Common myeloid progenitor, CD34-positive (primary cell): ENCODE results near the gene GPN1.
"Not testable (repeated sequence)": the region's sequence is repeated elsewhere in the genome, so short reads cannot be mapped to it uniquely, and the experiment has no call there.

Experiments
- CTCF ChIA-PET: fragments of 350-600 bp; sonication (Branson Sonifier 250); formaldehyde crosslinking; loops from one replicate; lab custom pipeline; 2021; ENCODE audit warnings: antibody characterized with exemption; lab: Charles Lee
- POLR2A ChIA-PET: fragments of 350-600 bp; sonication (Branson Sonifier 250); formaldehyde crosslinking; loops from one replicate; lab custom pipeline; 2021; ENCODE audit warnings: antibody characterized with exemption; lab: Charles Lee
- DNase-seq, 3 donors: peaks; one replicate each; pipeline versions ENCODE4 v3.0.0 to v3.0.0-alpha.2; 2013
- H3K27ac ChIP-seq, 2 experiments: 1 replicate in 1 of 2; 2 replicates in 1 of 2; pipeline ENCODE4 v1.7.0; 2013; ENCODE audit warnings: inconsistent platforms in 2 of 2, low read length in 2 of 2, mild to moderate bottlenecking in 2 of 2, low read depth in 1 of 2, moderate library complexity in 1 of 2; ENCODE audit not compliant: severe bottlenecking in 2 of 2, insufficient read depth in 1 of 2, poor library complexity in 1 of 2
- H3K27me3 ChIP-seq, 5 experiments: replicated peaks in 2 of 5; 1 replicate in 3 of 5; 2 replicates in 2 of 5; pipeline versions ENCODE4 v1.6.1 to v1.7.0; 2013; ENCODE audit warnings: low read length in 4 of 5, mild to moderate bottlenecking in 2 of 5, moderate library complexity in 2 of 5, inconsistent platforms in 1 of 5; ENCODE audit not compliant: insufficient read depth in 5 of 5, control insufficient read depth in 4 of 5
- H3K36me3 ChIP-seq, 4 experiments: 1 replicate in 2 of 4; 2 replicates in 2 of 4; pipeline versions ENCODE4 v1.6.1 to v1.7.0; 2013; ENCODE audit warnings: low read length in 3 of 4, control low read depth in 1 of 4, mild to moderate bottlenecking in 1 of 4; ENCODE audit not compliant: control insufficient read depth in 4 of 4, insufficient read depth in 4 of 4
- H3K4me1 ChIP-seq, 4 experiments: 1 replicate in 3 of 4; 2 replicates in 1 of 4; pipeline versions ENCODE4 v1.6.1 to v1.7.1; 2013; ENCODE audit warnings: low read length in 3 of 4, mild to moderate bottlenecking in 3 of 4, control low read depth in 1 of 4, inconsistent platforms in 1 of 4, moderate library complexity in 1 of 4; ENCODE audit not compliant: control insufficient read depth in 4 of 4, insufficient read depth in 4 of 4; ENCODE audit errors: control extremely low read depth in 1 of 4
- H3K4me3 ChIP-seq, 7 experiments: 1 replicate in 4 of 7; 2 replicates in 3 of 7; pipeline versions ENCODE4 v1.5.1 to v1.7.0; 2013; ENCODE audit warnings: mild to moderate bottlenecking in 7 of 7, low read length in 6 of 7, moderate library complexity in 6 of 7, inconsistent platforms in 2 of 7, low read depth in 2 of 7, control low read depth in 1 of 7; ENCODE audit not compliant: insufficient read depth in 4 of 7, control insufficient read depth in 1 of 7; ENCODE audit errors: extremely low read depth in 1 of 7
- H3K9me3 ChIP-seq, 5 experiments: 1 replicate in 4 of 5; 2 replicates in 1 of 5; pipeline versions ENCODE4 v1.6.1 to v1.7.1; 2013; ENCODE audit warnings: low read length in 4 of 5, mild to moderate bottlenecking in 2 of 5, inconsistent platforms in 1 of 5, low read depth in 1 of 5, moderate library complexity in 1 of 5; ENCODE audit not compliant: control insufficient read depth in 4 of 5, insufficient read depth in 2 of 5; ENCODE audit errors: control extremely low read depth in 1 of 5
- WGBS: methylation state at CpG from one replicate; pipeline ENCODE4 v1.1.5; 2013; ENCODE audit not compliant: insufficient coverage; 5-methylcytosine and 5-hydroxymethylcytosine counted together

Gene GPN1

GRCh38 chr2:27626323-27626722 lies 2.5 kb upstream of the GPN1 start:
- H3K27ac ChIP-seq: peak overlapping the region in 1 of 2 experiments; percentile 93
- H3K36me3 ChIP-seq: peaks cover 15 to 40% (median 27%) of the 10 kb centered on the region in 4 experiments
- H3K4me3 ChIP-seq, H3K27me3 ChIP-seq, POLR2A ChIA-PET, DNase-seq, H3K9me3 ChIP-seq: not testable (repeated sequence)
- H3K4me1 ChIP-seq: peaks cover 17 to 35% (median 30%) of the 10 kb centered on the region in 4 experiments
- CTCF ChIA-PET: interaction anchor here (2.8 kb wide), 1 partner anchor 57 kb away, joined by 7 read pairs; no protein-coding TSS in a partner anchor
- WGBS: no CpG with 5 or more reads among the region's 1 CpG

- H3K4me3 ChIP-seq: peak overlapping the region in 3 of 7 experiments; percentile 19 to 30 (median 21)
- H3K36me3 ChIP-seq: peaks cover 12 to 40% (median 29%) of the 10 kb centered on the region in 4 experiments
- 0% methylated on average over 1 of the region's 3 CpGs for WGBS
- POLR2A ChIA-PET, H3K27me3 ChIP-seq, H3K9me3 ChIP-seq: not testable (repeated sequence)
- peaks cover 17 to 35% (median 29%) of the 10 kb centered on the region in 4 experiments for H3K4me1 ChIP-seq
- CTCF ChIA-PET: interaction anchor here (2.8 kb wide), 1 partner anchor 56 kb away, joined by 7 read pairs; no protein-coding TSS in a partner anchor
- H3K27ac ChIP-seq: peak overlapping the region; percentile 29 to 93
- peak; percentile 18 to 68 (median 44) for DNase-seq
Observed at GRCh38 chr2:27626921-27627320, 1.9 kb upstream of the GPN1 start.

GRCh38 chr2:27627963-27628766 lies 685 bp upstream of the GPN1 start:
- DNase-seq: peak in 2 of 3 donors; percentile 29 to 55
- Histone ChIP-seq H3K4me1 (peaks cover 17 to 35% (median 29%) of the 10 kb centered on the region in 4 experiments), H3K36me3 (peaks cover 9 to 39% (median 30%) of the 10 kb centered on the region in 4 experiments), H3K27ac (peak overlapping the region; percentile 36 to 93), H3K9me3 (no peaks in the 10 kb centered on the region), H3K27me3 (no peaks in the 10 kb centered on the region), H3K4me3 (peak overlapping the region; percentile 84 to 99 (median 97))
- 1% methylated on average over 8 of the region's 21 CpGs for WGBS
- ChIA-PET POLR2A (interaction anchor here (0.6 kb wide), 1 partner anchor 53 kb away, joined by 4 read pairs; no protein-coding TSS in a partner anchor), CTCF (interaction anchor here (0.7 to 2.8 kb wide), 5 partner anchors 12 to 55 kb away, joined by 3 to 7 read pairs (median 3); partner anchors contain the start of genes SLC4A1AP and SUPT7L)

- H3K9me3 ChIP-seq, H3K27ac ChIP-seq, H3K27me3 ChIP-seq, CTCF ChIA-PET, DNase-seq, POLR2A ChIA-PET: not testable (repeated sequence)
- peaks cover 11 to 43% (median 32%) of the 10 kb centered on the region in 4 experiments for H3K36me3 ChIP-seq
- no CpG with 5 or more reads among the region's 2 CpGs for WGBS
- H3K4me1 ChIP-seq: peaks cover 17 to 35% (median 29%) of the 10 kb centered on the region in 4 experiments
- H3K4me3 ChIP-seq: peak overlapping the region in 1 of 7 experiments; percentile 98
Observed at GRCh38 chr2:27630257-27630656, 1.4 kb downstream of the GPN1 start.

GRCh38 chr2:27634291-27634690 lies 5.4 kb downstream of the GPN1 start:
- Histone ChIP-seq H3K4me3 (no peak overlapping the region), H3K36me3 (peaks cover 28 to 82% (median 51%) of the 10 kb centered on the region in 4 experiments), H3K27me3 (no peaks in the 10 kb centered on the region), H3K4me1 (peaks cover 4 to 7% (median 5%) of the 10 kb centered on the region in 4 experiments), H3K27ac (no peak overlapping the region), H3K9me3 (no peaks in the 10 kb centered on the region)
- no CpG with 5 or more reads among the region's 2 CpGs for WGBS
- no peak for DNase-seq
- ChIA-PET CTCF (interaction anchor here (0.7 kb wide), 1 partner anchor 145 kb away, joined by 3 read pairs; no protein-coding TSS in a partner anchor), POLR2A (no interaction called here)

- CTCF ChIA-PET: interaction anchor here (1.0 kb wide), 1 partner anchor 9 kb away, joined by 3 read pairs; no protein-coding TSS in a partner anchor
- Histone ChIP-seq H3K27ac (no peak overlapping the region), H3K9me3 (no peaks in the 10 kb centered on the region), H3K27me3 (no peaks in the 10 kb centered on the region), H3K4me3 (no peak overlapping the region), H3K4me1 (no peaks in the 10 kb centered on the region), H3K36me3 (peaks cover 41 to 93% (median 53%) of the 10 kb centered on the region in 4 experiments)
- WGBS: 100% methylated on average over 4 of the region's 5 CpGs
- POLR2A ChIA-PET: no interaction called here
- no peak for DNase-seq
Observed at GRCh38 chr2:27636766-27637165, 7.9 kb downstream of the GPN1 start.
